K562 (cell line): ENCODE results near the gene POMT1. TPM values are rescaled to one million over a fixed set of nuclear protein-coding genes. Genes with fewer than 3 reads are reported as not detected.

ENCODE experiments used
- BCL6 ChIP-seq: fragments of 250-450 bp; sonication (Bioruptor Pico); IDR thresholded peaks from 2 replicates; pipeline ENCODE4 v1.4.0; 2020
- CBFA2T3 ChIP-seq: fragments of 450-650 bp; IDR thresholded peaks from 2 replicates; pipeline ENCODE4 v1.6.1; 2017
- CHD7 ChIP-seq: fragments of 200-600 bp; sonication (generic); IDR thresholded peaks from one replicate; pipeline ENCODE4 v1.6.1; 2012; ENCODE audit warnings: mild to moderate bottlenecking, low read depth, low read length, inconsistent platforms
- CREM ChIP-seq: IDR thresholded peaks from 2 replicates; pipeline ENCODE4 v1.6.1; 2014; ENCODE audit warnings: antibody characterized with exemption, low read depth
- FOXA3 ChIP-seq, 2 experiments: fragments of 450-650 bp in 1 of 2; sonication (generic) in 1 of 2; formaldehyde crosslinking; IDR thresholded peaks in 1 of 2; conservative IDR thresholded peaks in 1 of 2; 2 replicates each; pipeline versions ENCODE4 v1.4.0 to v1.8.0; 2020 to 2022; ENCODE audit warnings: mild to moderate bottlenecking in 2 of 2, missing genetic modification reagents in 1 of 2
- RB1 ChIP-seq: fragments of 450-650 bp; IDR thresholded peaks from 2 replicates; pipeline ENCODE4 v1.6.1; 2017; ENCODE audit warnings: low read depth, mild to moderate bottlenecking
- SNIP1 ChIP-seq: fragments of 450-650 bp; IDR thresholded peaks from 2 replicates; pipeline ENCODE4 v1.7.1; 2017; ENCODE audit warnings: low read depth, mild to moderate bottlenecking
- ZBTB11 ChIP-seq, 3 experiments: fragments of 200-800 bp in 1 of 3; fragments of 250-450 bp in 1 of 3; fragments of 450-650 bp in 1 of 3; sonication (Bioruptor Pico) in 1 of 3; sonication (Bioruptor generic) in 1 of 3; formaldehyde crosslinking in 1 of 3; IDR thresholded peaks; 2 replicates each; pipeline versions ENCODE4 v1.6.1 to v1.8.0; 2016 to 2022; ENCODE audit warnings: mild to moderate bottlenecking in 2 of 3, missing genetic modification characterization in 2 of 3, missing compliant biosample characterization in 1 of 3, moderate library complexity in 1 of 3
- ZFX ChIP-seq: sonication (generic); formaldehyde crosslinking; IDR thresholded peaks from 2 replicates; pipeline ENCODE4 v1.8.0; 2022; ENCODE audit warnings: mild to moderate bottlenecking, missing genetic modification reagents, moderate library complexity
- ZNF583 ChIP-seq: fragments of 250-450 bp; sonication (Bioruptor Pico); IDR thresholded peaks from 2 replicates; pipeline ENCODE4 v1.4.0; 2020
- polyA plus RNA-seq, 8 experiments: library from polyadenylated mRNA; depleted of rRNA in 4 of 8; stranded (reverse) in 5 of 8; unstranded in 3 of 8; fragments of >200 nt; fragmentation: Nextera tagmentation in 2 of 8; fragmentation: Illumina TruSeq in 1 of 8; extraction: Ambion mirVana in 2 of 8; extraction: Trizol in 1 of 8; gene quantifications; 2 replicates each; pipeline versions ENCODE4 v1.2.1 to v1.2.3, GENCODE V29; 2011 to 2014; ENCODE audit warnings: inconsistent platforms in 1 of 8, missing spikeins in 1 of 8
- total RNA-seq, 7 experiments: library from RNA; depleted of rRNA in 6 of 7; stranded (reverse); fragments of >200 nt in 6 of 7; fragmentation: Illumina TruSeq in 2 of 7; extraction: Trizol in 2 of 7; gene quantifications; 2 replicates each; pipeline versions ENCODE4 v1.2.1 to v1.2.3, GENCODE V29; 2011 to 2021; ENCODE audit warnings: low replicate concordance in 1 of 7

POMT1 gene
- total and polyA plus RNA-seq, 9 of the 15 experiments (the other 6 are each of a cell fraction or from before 2014, with no cell fraction given), result 1.8 to 23.5 (median 14.6) TPM

- TF ChIP-seq ZNF583 (no peak), SNIP1 (no peak), CBFA2T3 (no peak), RB1 (peak; percentile 58; the same call in 1 of the 2 replicates), ZBTB11 (CRISPR knock-in tag; IDR thresholded peaks at IDR 0.05) (peak in 1 of 3 experiments; percentile 79; a peak in 2 of 6 replicates), ZFX (CRISPR knock-in tag) (peak; percentile 90), CHD7 (no peak), BCL6 (CRISPR knock-in tag) (no peak), CREM (peak; percentile 79), FOXA3 (CRISPR knock-in tag; conservative IDR thresholded peaks at IDR 0.05 in 1 of 2, IDR thresholded peaks at IDR 0.05 in 1 of 2) (no peak)
These were observed 28.5 kb downstream of the POMT1 start, which contains the start of gene UCK1 (continued) for GRCh38 chr9:131530920-131531832.
